D721Med (cell line): ENCODE measurements around the gene SELENOT.

Experiments used
- DNase-seq: peaks from one replicate; pipeline ENCODE4 v3.0.0; 2011; ENCODE audit warnings: low spot score; ENCODE audit not compliant: insufficient read length
- FAIRE-seq: peaks from 2 replicates; lab custom pipeline; 2011; peaks lifted over from hg19 to GRCh38; lab: Jason Lieb, UNC
- TF ChIP-seq, protein P1 (sequence below): IDR thresholded peaks from 2 replicates; pipeline ENCODE4 v1.5.1; 2012; ENCODE audit warnings: mild to moderate bottlenecking, control low read depth; ENCODE audit not compliant: insufficient read depth; ENCODE audit errors: missing control alignments

The SELENOT gene

DNA sequence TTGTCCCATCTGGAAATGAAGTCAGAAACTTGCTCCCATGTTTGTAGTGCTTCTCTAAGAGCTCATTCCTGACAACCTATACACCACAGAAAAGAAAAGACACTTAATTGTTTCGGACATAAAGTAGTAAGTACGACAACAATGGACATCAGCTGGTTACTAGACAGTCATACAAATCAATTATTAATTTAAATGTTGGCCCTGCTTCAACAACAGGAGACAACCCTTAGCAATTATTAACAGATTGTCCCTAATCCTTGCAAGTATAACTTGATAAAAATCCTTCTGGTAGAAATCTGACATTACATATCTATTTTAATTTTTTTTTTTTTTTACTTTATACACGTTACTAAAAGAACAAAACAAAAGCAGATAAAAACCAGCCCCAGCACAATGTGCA is 70.8 kb downstream of the SELENOT start:
- no peak for DNase-seq
- TF ChIP-seq, protein P1, sequence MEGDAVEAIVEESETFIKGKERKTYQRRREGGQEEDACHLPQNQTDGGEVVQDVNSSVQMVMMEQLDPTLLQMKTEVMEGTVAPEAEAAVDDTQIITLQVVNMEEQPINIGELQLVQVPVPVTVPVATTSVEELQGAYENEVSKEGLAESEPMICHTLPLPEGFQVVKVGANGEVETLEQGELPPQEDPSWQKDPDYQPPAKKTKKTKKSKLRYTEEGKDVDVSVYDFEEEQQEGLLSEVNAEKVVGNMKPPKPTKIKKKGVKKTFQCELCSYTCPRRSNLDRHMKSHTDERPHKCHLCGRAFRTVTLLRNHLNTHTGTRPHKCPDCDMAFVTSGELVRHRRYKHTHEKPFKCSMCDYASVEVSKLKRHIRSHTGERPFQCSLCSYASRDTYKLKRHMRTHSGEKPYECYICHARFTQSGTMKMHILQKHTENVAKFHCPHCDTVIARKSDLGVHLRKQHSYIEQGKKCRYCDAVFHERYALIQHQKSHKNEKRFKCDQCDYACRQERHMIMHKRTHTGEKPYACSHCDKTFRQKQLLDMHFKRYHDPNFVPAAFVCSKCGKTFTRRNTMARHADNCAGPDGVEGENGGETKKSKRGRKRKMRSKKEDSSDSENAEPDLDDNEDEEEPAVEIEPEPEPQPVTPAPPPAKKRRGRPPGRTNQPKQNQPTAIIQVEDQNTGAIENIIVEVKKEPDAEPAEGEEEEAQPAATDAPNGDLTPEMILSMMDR = no peak
- FAIRE-seq = no peak

DNA sequence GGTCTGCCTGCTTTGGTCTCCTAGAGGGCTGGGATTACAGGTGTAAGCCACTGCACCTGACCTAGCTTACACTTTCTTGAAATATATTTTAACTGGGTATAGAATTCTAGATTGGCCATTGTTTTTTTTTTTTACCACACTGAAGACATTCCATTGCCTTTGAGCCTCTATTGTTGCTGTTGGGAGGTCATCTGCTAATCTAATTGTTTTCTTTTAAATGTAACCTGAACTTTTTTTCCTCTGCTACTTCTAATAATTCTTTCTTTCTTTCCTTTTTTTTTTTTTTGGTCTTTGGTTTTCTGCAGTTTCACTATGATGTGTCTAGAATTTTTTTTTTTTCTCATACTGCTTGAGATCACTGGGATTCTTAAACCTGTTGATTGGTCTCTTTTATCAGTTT is 72.5 kb downstream of the SELENOT start:
- TF ChIP-seq, protein P1 = no peak
- FAIRE-seq = no peak

More for the DNA sequence above, 72.5 kb downstream of the SELENOT start:
- DNase-seq = no peak
